ENCODE measurements around the gene ZNF565. TPM values are rescaled to one million over a fixed set of nuclear protein-coding genes. Genes with fewer than 3 reads are reported as not detected.

Gene ZNF565
- total and polyA plus RNA-seq, 10 of the 15 experiments (the other 5 are each of a cell fraction or from before 2014, with no cell fraction given): 0.72 to 2.2 (median 1.8) TPM

DNA sequence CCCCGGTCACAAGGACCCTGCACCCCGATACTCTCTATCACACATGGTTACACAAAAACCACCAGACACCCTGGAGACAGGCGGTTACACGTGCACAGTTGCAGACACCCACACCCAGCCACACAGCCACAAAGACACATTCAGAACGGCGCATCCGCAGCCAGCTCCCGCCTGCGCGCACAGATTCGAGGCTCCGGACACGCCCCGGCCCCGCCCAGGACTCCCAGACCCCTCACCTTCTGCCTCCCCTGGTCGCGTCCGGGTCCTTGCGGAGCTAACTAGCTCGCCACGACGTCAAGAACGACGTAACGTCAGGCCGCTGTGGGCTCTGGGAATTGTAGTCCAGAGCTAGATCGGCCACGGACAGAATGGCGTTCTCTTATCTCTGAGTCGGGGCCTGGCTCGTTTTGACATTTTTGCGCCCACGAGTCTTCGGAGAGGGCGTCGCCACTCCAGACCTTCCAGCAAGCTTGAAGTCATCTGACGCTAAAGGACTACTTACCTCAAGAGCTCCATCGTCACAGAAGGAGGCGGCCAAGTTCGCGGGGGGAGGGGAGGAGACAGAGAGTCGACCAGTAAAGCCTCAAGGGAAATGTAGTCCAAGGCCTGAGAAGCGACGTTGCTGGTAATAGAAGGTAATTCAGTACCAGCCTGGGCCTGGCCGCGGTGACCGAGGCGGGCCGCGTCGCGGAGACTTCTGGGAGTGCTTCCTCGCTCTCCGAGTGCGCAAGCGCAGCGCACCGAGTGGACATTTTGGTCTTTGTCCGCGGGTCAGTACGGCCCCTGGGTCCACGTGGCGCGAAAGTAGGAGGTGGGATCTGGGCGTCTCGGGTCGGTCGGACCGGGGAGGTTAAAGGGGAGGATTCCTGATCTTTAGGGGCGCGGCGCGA, at the start of gene ZNF565, which contains the start of gene ZNF146 (continued):
- no peak for TF ChIP-seq NFIC (IDR thresholded peaks at IDR 0.05; ENCODE audit: low read depth, low read length)
- TF ChIP-seq TCF7 (IDR thresholded peaks at IDR 0.05; ENCODE audit: borderline replicate concordance): no peak
- no peak for TF ChIP-seq SUZ12 (IDR thresholded peaks at IDR 0.05; ENCODE audit: unreplicated experiment)
- TF ChIP-seq YBX1 (IDR thresholded peaks at IDR 0.05): no peak
- TF ChIP-seq RUNX3 (IDR thresholded peaks at IDR 0.05; ENCODE audit: low read length): peak; percentile 88
- TF ChIP-seq BCL11A (IDR thresholded peaks at IDR 0.05; ENCODE audit: low read depth, low read length): no peak; the same call in 1 of the 2 replicates
- TF ChIP-seq NR2C2 (IDR thresholded peaks at IDR 0.05; ENCODE audit: borderline replicate concordance, control insufficient read depth, insufficient read length, low read depth): no peak
- no peak; the same call in 1 of the 2 replicates for TF ChIP-seq BACH1 (IDR thresholded peaks at IDR 0.05; ENCODE audit: borderline replicate concordance)
- no peak for TF ChIP-seq SPI1 (IDR thresholded peaks at IDR 0.05; ENCODE audit: borderline replicate concordance, insufficient read depth, low read depth, low read length)
- TF ChIP-seq ZZZ3 (IDR thresholded peaks at IDR 0.05; ENCODE audit: control insufficient read depth, insufficient read length, low read depth): no peak
- TF ChIP-seq, protein P1, sequence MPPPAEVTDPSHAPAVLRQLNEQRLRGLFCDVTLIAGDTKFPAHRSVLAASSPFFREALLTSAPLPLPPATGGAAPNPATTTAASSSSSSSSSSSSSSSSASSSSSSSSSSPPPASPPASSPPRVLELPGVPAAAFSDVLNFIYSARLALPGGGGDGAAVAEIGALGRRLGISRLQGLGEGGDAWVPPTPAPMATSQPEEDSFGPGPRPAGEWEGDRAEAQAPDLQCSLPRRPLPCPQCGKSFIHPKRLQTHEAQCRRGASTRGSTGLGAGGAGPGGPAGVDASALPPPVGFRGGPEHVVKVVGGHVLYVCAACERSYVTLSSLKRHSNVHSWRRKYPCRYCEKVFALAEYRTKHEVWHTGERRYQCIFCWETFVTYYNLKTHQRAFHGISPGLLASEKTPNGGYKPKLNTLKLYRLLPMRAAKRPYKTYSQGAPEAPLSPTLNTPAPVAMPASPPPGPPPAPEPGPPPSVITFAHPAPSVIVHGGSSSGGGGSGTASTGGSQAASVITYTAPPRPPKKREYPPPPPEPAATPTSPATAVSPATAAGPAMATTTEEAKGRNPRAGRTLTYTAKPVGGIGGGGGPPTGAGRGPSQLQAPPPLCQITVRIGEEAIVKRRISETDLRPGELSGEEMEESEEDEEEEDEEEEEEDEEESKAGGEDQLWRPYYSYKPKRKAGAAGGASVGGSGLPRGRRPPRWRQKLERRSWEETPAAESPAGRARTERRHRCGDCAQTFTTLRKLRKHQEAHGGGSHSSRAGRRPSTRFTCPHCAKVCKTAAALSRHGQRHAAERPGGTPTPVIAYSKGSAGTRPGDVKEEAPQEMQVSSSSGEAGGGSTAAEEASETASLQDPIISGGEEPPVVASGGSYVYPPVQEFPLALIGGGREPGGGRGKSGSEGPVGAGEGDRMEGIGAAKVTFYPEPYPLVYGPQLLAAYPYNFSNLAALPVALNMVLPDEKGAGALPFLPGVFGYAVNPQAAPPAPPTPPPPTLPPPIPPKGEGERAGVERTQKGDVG (CRISPR knock-in tag; IDR thresholded peaks at IDR 0.05): no peak
- TF ChIP-seq POU2F2 (IDR thresholded peaks at IDR 0.05; ENCODE audit: borderline replicate concordance, low read depth, low read length): no peak; the same call in 2 of the 3 replicates
- TF ChIP-seq, protein P2, sequence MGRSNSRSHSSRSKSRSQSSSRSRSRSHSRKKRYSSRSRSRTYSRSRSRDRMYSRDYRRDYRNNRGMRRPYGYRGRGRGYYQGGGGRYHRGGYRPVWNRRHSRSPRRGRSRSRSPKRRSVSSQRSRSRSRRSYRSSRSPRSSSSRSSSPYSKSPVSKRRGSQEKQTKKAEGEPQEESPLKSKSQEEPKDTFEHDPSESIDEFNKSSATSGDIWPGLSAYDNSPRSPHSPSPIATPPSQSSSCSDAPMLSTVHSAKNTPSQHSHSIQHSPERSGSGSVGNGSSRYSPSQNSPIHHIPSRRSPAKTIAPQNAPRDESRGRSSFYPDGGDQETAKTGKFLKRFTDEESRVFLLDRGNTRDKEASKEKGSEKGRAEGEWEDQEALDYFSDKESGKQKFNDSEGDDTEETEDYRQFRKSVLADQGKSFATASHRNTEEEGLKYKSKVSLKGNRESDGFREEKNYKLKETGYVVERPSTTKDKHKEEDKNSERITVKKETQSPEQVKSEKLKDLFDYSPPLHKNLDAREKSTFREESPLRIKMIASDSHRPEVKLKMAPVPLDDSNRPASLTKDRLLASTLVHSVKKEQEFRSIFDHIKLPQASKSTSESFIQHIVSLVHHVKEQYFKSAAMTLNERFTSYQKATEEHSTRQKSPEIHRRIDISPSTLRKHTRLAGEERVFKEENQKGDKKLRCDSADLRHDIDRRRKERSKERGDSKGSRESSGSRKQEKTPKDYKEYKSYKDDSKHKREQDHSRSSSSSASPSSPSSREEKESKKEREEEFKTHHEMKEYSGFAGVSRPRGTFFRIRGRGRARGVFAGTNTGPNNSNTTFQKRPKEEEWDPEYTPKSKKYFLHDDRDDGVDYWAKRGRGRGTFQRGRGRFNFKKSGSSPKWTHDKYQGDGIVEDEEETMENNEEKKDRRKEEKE (IDR thresholded peaks at IDR 0.05): no peak
- TF ChIP-seq EZH2 (IDR thresholded peaks at IDR 0.05; ENCODE audit: borderline replicate concordance, control insufficient read depth, low read depth, low read length): no peak
- no peak for TF ChIP-seq FOXM1 (IDR thresholded peaks at IDR 0.05; ENCODE audit: low read depth, low read length)
- 0 out of 2 replicates have a peak, but pooled peaks have one; percentile 71 for TF ChIP-seq ESRRA (IDR thresholded peaks at IDR 0.05; ENCODE audit: low read length)
- TF ChIP-seq, protein P3, sequence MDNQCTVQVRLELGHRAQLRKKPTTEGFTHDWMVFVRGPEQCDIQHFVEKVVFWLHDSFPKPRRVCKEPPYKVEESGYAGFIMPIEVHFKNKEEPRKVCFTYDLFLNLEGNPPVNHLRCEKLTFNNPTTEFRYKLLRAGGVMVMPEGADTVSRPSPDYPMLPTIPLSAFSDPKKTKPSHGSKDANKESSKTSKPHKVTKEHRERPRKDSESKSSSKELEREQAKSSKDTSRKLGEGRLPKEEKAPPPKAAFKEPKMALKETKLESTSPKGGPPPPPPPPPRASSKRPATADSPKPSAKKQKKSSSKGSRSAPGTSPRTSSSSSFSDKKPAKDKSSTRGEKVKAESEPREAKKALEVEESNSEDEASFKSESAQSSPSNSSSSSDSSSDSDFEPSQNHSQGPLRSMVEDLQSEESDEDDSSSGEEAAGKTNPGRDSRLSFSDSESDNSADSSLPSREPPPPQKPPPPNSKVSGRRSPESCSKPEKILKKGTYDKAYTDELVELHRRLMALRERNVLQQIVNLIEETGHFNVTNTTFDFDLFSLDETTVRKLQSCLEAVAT (IDR thresholded peaks at IDR 0.05): peak; percentile 91
- TF ChIP-seq SRF (IDR thresholded peaks at IDR 0.05; ENCODE audit: low read depth in 2 of 2, low read length in 2 of 2): no peak
- peak; percentile 90 for TF ChIP-seq MEF2B (IDR thresholded peaks at IDR 0.05; ENCODE audit: partially characterized antibody, poor library complexity, severe bottlenecking)
- TF ChIP-seq HDAC6 (IDR thresholded peaks at IDR 0.05; ENCODE audit: unreplicated experiment): no peak
- no peak for TF ChIP-seq RAD21 (IDR thresholded peaks at IDR 0.05; ENCODE audit: insufficient read depth, low read depth, low read length)
- peak; percentile 31 for TF ChIP-seq TCF12 (IDR thresholded peaks at IDR 0.05; ENCODE audit: low read depth, low read length)
- TF ChIP-seq MXI1 (IDR thresholded peaks at IDR 0.05; ENCODE audit: low read depth, low read length): peak; percentile 99
